HG03378 (cell line): ENCODE measurements around the gene SLC10A3.

Experiments
- ATAC-seq: cut with Tn5 transposase; IDR thresholded peaks from one replicate; pipeline ENCODE4 v1.9.1; 2021; ENCODE audit warnings: mild to moderate bottlenecking, moderate library complexity; ENCODE audit not compliant: unreplicated experiment

The SLC10A3 gene

GRCh38 chrX:154467556-154467955, 22.9 kb downstream of the SLC10A3 start:
- no peak for ATAC-seq

- ATAC-seq, result no peak
Observed at GRCh38 chrX:154466907-154467306, 23.5 kb downstream of the SLC10A3 start.

- no peak for ATAC-seq
Observed at GRCh38 chrX:154466036-154466435, 24.4 kb downstream of the SLC10A3 start.

GRCh38 chrX:154465601-154466000, 24.8 kb downstream of the SLC10A3 start:
- no peak for ATAC-seq

GRCh38 chrX:154464806-154465365, 25.5 kb downstream of the SLC10A3 start:
- ATAC-seq, result no peak

- ATAC-seq, result no peak
Observed at GRCh38 chrX:154463611-154464220, 26.7 kb downstream of the SLC10A3 start.

GRCh38 chrX:154462396-154462795, 28.0 kb downstream of the SLC10A3 start:
- ATAC-seq, result no peak

- no peak for ATAC-seq
Observed at GRCh38 chrX:154460326-154460725, 30.1 kb downstream of the SLC10A3 start.

- ATAC-seq, result no peak
Observed at GRCh38 chrX:154459832-154460231, 30.6 kb downstream of the SLC10A3 start.

- no peak for ATAC-seq
Observed at GRCh38 chrX:154458954-154459778, 31.3 kb downstream of the SLC10A3 start.

- no peak for ATAC-seq
Observed at GRCh38 chrX:154458116-154458953, 32.1 kb downstream of the SLC10A3 start, which contains the start of gene PLXNA3. Gene PLXNA3 (plus strand): TSS chrX:154458281. CDS start chrX:154460184, 1,903 bp downstream.

- ATAC-seq, result no peak
Observed at GRCh38 chrX:154457491-154458115, 32.8 kb downstream of the SLC10A3 start.

- no peak for ATAC-seq
Observed at GRCh38 chrX:154452823-154453222, 37.6 kb downstream of the SLC10A3 start.

GRCh38 chrX:154450312-154450711, 40.1 kb downstream of the SLC10A3 start:
- no peak for ATAC-seq

- no peak for ATAC-seq
Observed at GRCh38 chrX:154449618-154450017, 40.8 kb downstream of the SLC10A3 start.

GRCh38 chrX:154448484-154448883, 41.9 kb downstream of the SLC10A3 start:
- no peak for ATAC-seq

- ATAC-seq, result no peak
Observed at GRCh38 chrX:154446430-154446829, 44.0 kb downstream of the SLC10A3 start.

GRCh38 chrX:154445776-154446175, 44.7 kb downstream of the SLC10A3 start:
- ATAC-seq, result no peak

- ATAC-seq, result no peak
Observed at GRCh38 chrX:154444755-154445246, 45.6 kb downstream of the SLC10A3 start.

GRCh38 chrX:154443992-154444754, 46.3 kb downstream of the SLC10A3 start, which contains the start of gene FAM50A:
Gene FAM50A (plus strand): TSS chrX:154444141. CDS start chrX:154444236, 95 bp downstream.
- ATAC-seq, result peak; percentile 45
